ENCODE data around the gene AK1. TPM values are rescaled to one million over a fixed set of nuclear protein-coding genes. Genes with fewer than 3 reads are reported as not detected.

The AK1 gene
- total RNA-seq, 1 donor from 2014 or later, result 60.2 TPM

- intact Hi-C loops (cut with micrococcal nuclease), result no loop called here
These were observed 49.0 kb downstream of the AK1 start for GRCh38 chr9:127828262-127829031.

GRCh38 chr9:127826253-127826913 is 51.1 kb downstream of the AK1 start:
- intact Hi-C loops (cut with micrococcal nuclease), result no loop called here

- intact Hi-C loops (cut with micrococcal nuclease), result no loop called here
These were observed 52.0 kb downstream of the AK1 start for GRCh38 chr9:127825319-127826051.

- intact Hi-C loops (cut with micrococcal nuclease), result no loop called here
These were observed 55.4 kb downstream of the AK1 start for GRCh38 chr9:127822108-127822507.

GRCh38 chr9:127818574-127818973 is 58.9 kb downstream of the AK1 start:
- intact Hi-C loops (cut with micrococcal nuclease), result no loop called here

GRCh38 chr9:127817881-127818434 is 59.5 kb downstream of the AK1 start:
- intact Hi-C loops (cut with micrococcal nuclease), result no loop called here

GRCh38 chr9:127816728-127817127 is 60.7 kb downstream of the AK1 start:
- intact Hi-C loops (cut with micrococcal nuclease), result no loop called here

Other genes starting within 250 kb of the AK1 start
- 0.07 and 0.10 TPM in 2 replicates for gene CFAP157, start 170.7 kb downstream of the AK1 start, total RNA-seq
- gene PTRH1, start 162.0 kb downstream of the AK1 start, total RNA-seq, result 10.1 and 11.0 TPM in 2 replicates
- gene TTC16, start 161.6 kb downstream of the AK1 start, total RNA-seq, result 0.22 and 0.41 TPM in 2 replicates
- gene TOR2A, start 142.4 kb downstream of the AK1 start, total RNA-seq, result 17.9 and 18.6 TPM in 2 replicates
- gene SH2D3C, start 99.0 kb downstream of the AK1 start, total RNA-seq, result 76.4 and 77.6 TPM in 2 replicates
- gene CDK9, start 91.6 kb downstream of the AK1 start, total RNA-seq, result 111 and 113 TPM in 2 replicates
- 89.5 and 94.8 TPM in 2 replicates for gene FPGS, start 74.8 kb downstream of the AK1 start, total RNA-seq
- 20.6 and 24.1 TPM in 2 replicates for gene ENG, start 23.0 kb downstream of the AK1 start, total RNA-seq
- 114 and 116 TPM in 2 replicates for gene ST6GALNAC6, start 21.9 kb upstream of the AK1 start, total RNA-seq
- 28.4 and 32.2 TPM in 2 replicates for gene ST6GALNAC4, start 39.4 kb upstream of the AK1 start, total RNA-seq
- gene PIP5KL1, start 53.1 kb upstream of the AK1 start, total RNA-seq, result 1.7 and 1.8 TPM in 2 replicates
- 51.3 and 53.8 TPM in 2 replicates for gene DPM2, start 60.2 kb upstream of the AK1 start, total RNA-seq
- 175 and 186 TPM in 2 replicates for gene EEIG1, start 103.3 kb upstream of the AK1 start, total RNA-seq
- 12.6 and 13.8 TPM in 2 replicates for gene NAIF1, start 189.6 kb upstream of the AK1 start, total RNA-seq
- 13.9 and 14.8 TPM in 2 replicates for gene SLC25A25, start 190.6 kb upstream of the AK1 start, total RNA-seq